GM21786 (cell line): Measurements from ENCODE around the gene SIN3A.
"Not testable (repeated sequence)": the region's sequence is repeated elsewhere in the genome, so short reads cannot be mapped to it uniquely, and the experiment has no call there.

Experiments used
- ATAC-seq: cut with Tn5 transposase; IDR thresholded peaks from one replicate; pipeline ENCODE4 v1.9.1; 2021; ENCODE audit not compliant: unreplicated experiment

The SIN3A gene

GRCh38 chr15:75450307-75451201, 936 bp downstream of the SIN3A start:
- ATAC-seq, result peak; percentile 21

- ATAC-seq, result no peak
Measured at GRCh38 chr15:75449585-75450306, 1.7 kb downstream of the SIN3A start.

GRCh38 chr15:75448171-75448570, 3.3 kb downstream of the SIN3A start:
- not testable (repeated sequence) for ATAC-seq

GRCh38 chr15:75446151-75446550, 5.3 kb downstream of the SIN3A start:
- ATAC-seq, result no peak

GRCh38 chr15:75445324-75445723, 6.2 kb downstream of the SIN3A start:
- ATAC-seq, result not testable (repeated sequence)

GRCh38 chr15:75443972-75444453, 7.5 kb downstream of the SIN3A start:
- not testable (repeated sequence) for ATAC-seq

- no peak for ATAC-seq
Measured at GRCh38 chr15:75437721-75438120, 13.8 kb downstream of the SIN3A start.

GRCh38 chr15:75436881-75437280, 14.6 kb downstream of the SIN3A start:
- no peak for ATAC-seq

GRCh38 chr15:75431682-75432081, 19.8 kb downstream of the SIN3A start:
- ATAC-seq, result no peak

GRCh38 chr15:75431270-75431669, 20.2 kb downstream of the SIN3A start:
- no peak for ATAC-seq

GRCh38 chr15:75430259-75430658, 21.2 kb downstream of the SIN3A start:
- no peak for ATAC-seq

- no peak for ATAC-seq
Measured at GRCh38 chr15:75428152-75428551, 23.3 kb downstream of the SIN3A start.

- no peak for ATAC-seq
Measured at GRCh38 chr15:75425966-75426500, 25.5 kb downstream of the SIN3A start.

- ATAC-seq, result no peak
Measured at GRCh38 chr15:75422554-75422953, 28.9 kb downstream of the SIN3A start.

GRCh38 chr15:75420698-75421097, 30.8 kb downstream of the SIN3A start:
- no peak for ATAC-seq

- no peak for ATAC-seq
Measured at GRCh38 chr15:75416584-75416983, 34.9 kb downstream of the SIN3A start.

GRCh38 chr15:75410196-75410595, 41.3 kb downstream of the SIN3A start:
- no peak for ATAC-seq

- no peak for ATAC-seq
Measured at GRCh38 chr15:75407083-75407482, 44.4 kb downstream of the SIN3A start.

GRCh38 chr15:75403892-75404291, 47.6 kb downstream of the SIN3A start:
- no peak for ATAC-seq

GRCh38 chr15:75397494-75397893, 54.0 kb downstream of the SIN3A start:
- no peak for ATAC-seq

- no peak for ATAC-seq
Measured at GRCh38 chr15:75389791-75390382, 61.6 kb downstream of the SIN3A start.
